Measurements from ENCODE around the gene CDYL. TPM values are rescaled to one million over a fixed set of nuclear protein-coding genes. Genes with fewer than 3 reads are reported as not detected.

The CDYL gene
- polyA plus RNA-seq, 3 donors, result 27.2 to 30.3 (median 27.4) TPM

DNA sequence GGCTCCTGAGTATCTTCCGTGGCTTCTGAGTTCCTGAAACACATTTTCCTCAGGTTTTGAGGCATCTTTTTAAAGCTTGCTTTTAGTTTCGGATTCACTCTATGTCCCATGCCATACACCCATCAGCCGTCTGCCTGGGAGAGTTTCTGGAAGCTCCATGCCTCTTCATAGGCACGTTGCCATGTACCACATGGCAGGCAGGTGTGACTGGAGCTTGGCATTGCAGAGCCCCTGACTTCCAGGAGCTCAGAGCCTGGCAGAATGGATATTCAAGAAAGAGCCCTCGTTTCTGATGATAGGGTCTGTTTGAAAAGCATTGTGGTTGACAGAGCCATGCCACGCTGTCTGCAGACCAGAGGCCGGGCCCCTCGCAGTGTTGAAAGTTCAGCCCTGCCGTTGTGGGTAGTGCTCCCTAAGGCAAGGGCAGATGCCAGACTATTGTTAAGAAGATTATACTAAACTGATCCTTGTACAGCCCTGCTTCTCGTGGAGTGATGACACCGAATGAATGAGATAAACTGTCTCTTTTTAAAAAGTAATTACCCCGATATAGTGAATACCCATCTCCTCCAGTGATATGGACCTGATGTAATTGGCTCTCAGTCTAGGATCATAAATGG lies 127.7 kb downstream of the CDYL start:
- no peak for DNase-seq (ENCODE audit: low read depth in 3 of 3, low spot score in 2 of 3)

DNA sequence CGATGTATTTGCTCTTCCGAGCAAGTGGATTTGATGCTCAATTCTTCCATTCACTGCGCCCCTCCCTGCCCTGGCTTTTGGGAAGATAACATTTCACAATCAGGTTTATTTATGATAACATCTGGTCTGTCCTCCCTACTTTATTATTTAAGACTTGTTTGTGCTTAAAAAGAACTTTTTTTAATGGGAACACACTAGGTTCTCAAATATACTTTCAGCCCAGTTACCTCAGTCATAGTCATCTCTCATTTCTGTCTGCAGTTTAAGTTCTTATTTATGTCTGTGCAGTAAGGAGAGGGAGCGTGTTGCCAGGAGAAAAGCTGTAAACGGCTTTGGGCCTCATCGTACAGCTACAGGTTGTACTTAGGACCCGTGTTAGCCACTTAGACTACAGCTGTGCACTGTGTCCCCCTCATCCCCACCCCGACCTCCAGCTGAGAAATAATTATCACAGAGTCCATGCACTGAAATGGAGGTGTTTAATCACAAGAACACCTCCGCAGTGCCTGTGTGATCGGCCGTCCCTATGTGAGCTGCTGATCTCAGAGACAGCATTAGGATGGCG lies 128.3 kb downstream of the CDYL start:
- DNase-seq (ENCODE audit: low read depth in 3 of 3, low spot score in 2 of 3), result no peak

- no peak for DNase-seq (ENCODE audit: low read depth in 3 of 3, low spot score in 2 of 3)
Observed at GRCh38 chr6:4905826-4906225, 129.6 kb downstream of the CDYL start.

- no peak for DNase-seq (ENCODE audit: low read depth in 3 of 3, low spot score in 2 of 3)
Observed at GRCh38 chr6:4906293-4907276, 130.4 kb downstream of the CDYL start.

DNA sequence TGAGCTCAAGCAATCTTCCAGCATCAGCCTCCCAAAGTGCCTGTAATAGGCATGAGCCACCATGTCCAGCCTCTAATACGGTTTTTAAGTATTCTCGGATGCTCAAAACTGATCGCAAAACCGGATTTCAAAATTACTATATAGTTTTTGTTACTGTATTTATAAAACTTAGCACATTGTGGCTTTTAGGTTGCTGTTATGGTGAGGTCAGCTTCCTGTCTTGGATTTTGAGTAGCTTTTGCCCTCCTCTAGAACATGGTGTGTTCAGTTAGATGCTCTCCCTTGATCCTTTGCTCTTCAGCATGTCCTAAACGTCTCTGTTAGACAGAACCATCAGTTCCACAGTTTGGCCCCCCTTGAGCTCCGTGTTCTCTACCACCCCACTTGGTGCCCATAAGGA lies 131.4 kb downstream of the CDYL start:
- no peak for DNase-seq (ENCODE audit: low read depth in 3 of 3, low spot score in 2 of 3)

DNA sequence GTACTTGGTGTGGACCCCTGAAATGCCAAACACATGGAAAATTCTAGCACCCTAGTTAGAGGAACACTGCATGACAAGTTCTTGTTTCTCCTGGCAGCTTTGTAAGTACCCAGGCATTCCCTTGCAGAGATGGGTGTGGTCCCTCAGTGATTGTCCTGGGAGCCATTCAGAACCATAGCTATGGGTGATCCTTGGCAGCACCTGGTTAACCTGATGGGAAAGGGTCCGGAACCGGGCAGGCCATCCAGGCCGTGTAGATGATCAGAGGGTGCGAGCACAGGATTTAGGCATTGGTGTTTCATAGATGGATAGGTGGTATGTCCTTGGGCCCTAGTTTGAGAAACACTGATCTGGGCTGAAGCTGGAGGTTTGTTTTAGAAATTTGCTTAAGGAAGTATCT lies 131.9 kb downstream of the CDYL start:
- no peak for DNase-seq (ENCODE audit: low read depth in 3 of 3, low spot score in 2 of 3)

GRCh38 chr6:4909063-4909706 lies 133.0 kb downstream of the CDYL start:
- no peak for DNase-seq (ENCODE audit: low read depth in 3 of 3, low spot score in 2 of 3)

- DNase-seq (ENCODE audit: low read depth in 3 of 3, low spot score in 2 of 3), result no peak
Observed at GRCh38 chr6:4910037-4910760, 134.0 kb downstream of the CDYL start.

GRCh38 chr6:4912559-4912958 lies 136.4 kb downstream of the CDYL start:
- DNase-seq (ENCODE audit: low read depth in 3 of 3, low spot score in 2 of 3), result no peak

DNA sequence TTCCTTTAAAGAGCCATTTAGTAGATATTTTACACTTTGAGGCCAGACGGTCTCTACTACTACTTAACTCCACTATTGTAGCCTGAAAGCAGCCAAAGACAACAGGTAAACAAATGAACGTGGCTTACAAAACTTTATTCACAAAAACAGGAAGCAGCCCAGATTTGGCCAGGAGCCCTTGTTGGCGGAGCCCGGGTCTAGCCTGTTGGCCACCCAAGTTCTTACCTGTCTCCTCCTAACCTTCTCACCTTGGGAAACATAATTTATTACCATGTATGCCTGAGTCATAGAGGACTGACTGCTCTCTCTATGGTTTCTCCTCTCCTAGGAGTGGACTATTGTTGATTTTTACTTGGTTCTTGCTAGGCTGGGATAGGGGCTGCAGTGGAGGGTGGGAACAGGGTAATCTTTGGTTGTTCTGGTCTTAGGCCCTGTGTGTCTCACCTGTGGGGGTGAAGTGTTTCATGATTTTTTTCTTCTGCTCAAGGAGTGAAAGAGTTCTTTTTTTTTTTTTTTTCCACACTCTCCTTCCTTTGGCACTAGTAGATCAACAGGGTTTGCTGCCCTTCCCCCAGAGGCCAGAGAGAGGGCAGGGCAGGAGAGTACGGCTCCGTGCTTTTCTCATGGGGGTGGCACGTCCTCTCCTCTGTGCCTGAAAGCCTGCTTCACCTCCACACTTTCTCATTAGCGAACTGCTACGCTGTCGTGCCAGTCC lies 137.7 kb downstream of the CDYL start:
- DNase-seq (ENCODE audit: low read depth in 3 of 3, low spot score in 2 of 3), result no peak

DNA sequence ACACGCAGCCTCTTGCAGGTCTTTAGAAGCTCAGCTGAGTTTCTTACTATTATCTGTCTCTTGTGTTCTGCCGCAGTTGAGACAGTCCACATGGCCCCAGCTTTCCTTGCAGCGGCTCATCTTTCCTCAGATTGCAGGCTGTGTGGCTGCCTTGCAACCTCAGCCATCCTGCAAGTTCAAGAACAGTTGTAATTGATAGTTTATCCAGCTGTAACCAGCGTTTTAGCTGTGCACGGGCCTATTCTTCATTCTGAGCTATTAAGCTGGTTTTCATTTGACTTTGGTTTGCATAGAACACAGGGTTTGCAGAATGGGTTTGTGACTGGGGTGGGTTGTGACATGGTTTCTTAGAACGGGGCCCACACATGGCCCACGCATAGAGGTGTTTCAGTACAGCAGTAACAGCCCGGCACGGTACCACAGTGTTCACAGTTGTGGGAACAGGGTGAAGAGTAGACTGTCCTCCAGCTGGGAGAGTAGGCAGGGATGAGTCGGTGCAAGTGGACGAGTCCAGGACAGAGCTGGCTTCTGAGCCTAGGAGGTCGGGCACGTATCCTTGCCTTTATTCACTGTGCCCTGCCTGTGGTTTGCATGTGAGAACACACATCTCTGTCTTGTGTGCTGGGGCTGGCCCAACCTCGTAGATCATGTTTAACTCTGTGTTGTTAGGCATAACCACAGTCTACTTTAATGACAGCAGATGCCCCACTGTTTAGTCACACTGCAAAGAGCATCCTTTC lies 138.4 kb downstream of the CDYL start:
- DNase-seq (ENCODE audit: low read depth in 3 of 3, low spot score in 2 of 3), result peak in 1 of 3 donors; percentile 61

DNA sequence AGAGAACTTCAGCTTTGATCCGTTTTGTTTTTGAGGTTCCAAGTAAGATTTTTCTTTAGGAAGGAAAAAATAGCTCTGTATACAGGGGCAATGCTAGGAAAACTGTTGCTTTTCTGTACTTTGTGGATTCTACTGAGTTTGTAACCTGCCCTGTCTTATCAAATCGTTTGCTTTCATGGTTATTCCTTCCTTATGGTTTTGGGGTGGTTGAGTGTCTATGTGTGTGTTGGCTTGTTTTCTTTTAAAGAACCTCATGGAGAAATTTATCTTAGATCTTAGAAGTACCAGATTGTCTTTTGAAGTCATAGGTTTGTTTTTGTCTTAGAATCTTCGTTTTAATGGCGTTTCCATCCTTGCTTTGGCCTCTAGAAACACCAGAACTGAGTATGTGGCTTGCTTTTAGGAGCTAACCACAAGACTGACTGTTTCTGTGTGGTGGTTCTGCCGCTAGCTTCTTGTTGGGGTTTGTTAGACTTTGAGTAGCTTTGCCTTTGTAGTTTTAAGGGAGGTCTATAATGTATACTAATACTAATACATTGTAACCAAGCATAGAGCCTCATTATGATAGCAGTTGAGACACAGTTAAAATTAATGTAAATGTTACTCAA lies 140.9 kb downstream of the CDYL start:
- no peak for DNase-seq (ENCODE audit: low read depth in 3 of 3, low spot score in 2 of 3)

GRCh38 chr6:4920914-4921410 lies 144.8 kb downstream of the CDYL start:
- no peak for DNase-seq (ENCODE audit: low read depth in 3 of 3, low spot score in 2 of 3)

DNA sequence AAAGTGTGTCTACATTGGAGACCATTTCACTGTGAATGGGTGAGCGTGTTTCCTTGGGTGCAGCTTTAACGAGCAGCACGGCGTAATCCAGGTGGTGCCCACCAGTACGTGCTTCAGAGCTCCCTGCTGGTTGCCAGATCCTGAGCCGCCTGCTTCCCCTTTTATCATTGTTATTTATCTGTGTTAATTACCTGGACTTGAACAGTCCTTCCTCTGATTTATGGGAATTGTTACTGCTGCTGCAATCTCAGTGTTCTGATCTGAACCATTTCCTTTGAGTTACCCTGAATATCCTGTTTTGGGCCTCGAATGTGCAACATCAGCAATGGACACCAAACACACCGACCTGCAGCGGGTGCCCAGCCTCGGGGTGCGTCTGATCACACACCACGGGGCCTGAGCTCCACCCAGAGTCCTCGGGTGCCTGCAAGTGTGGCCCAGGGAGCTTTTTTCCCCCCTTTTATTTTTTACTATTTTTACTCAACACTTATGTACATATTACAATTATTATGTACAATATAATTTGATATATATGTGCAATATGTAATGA lies 146.4 kb downstream of the CDYL start:
- no peak for DNase-seq (ENCODE audit: low read depth in 3 of 3, low spot score in 2 of 3)

DNA sequence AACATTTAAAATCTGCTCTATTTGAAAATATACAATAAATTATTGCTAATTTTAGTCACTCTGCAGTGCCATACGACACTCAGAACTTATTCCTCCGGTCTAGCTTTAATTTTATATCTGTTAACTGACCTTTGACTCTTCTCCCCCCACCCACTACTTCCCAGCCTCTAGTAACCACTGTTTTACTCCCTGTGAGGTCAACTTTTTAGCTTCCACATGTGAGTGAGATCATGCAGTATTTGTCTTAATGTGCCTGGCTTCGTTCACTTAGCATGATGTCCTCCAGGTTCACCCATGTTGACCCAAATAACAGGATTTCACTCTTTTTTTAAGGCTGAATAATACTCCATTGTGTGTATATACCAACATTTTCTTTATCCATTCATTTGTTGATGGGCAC lies 146.9 kb downstream of the CDYL start:
- DNase-seq (ENCODE audit: low read depth in 3 of 3, low spot score in 2 of 3), result no peak

DNA sequence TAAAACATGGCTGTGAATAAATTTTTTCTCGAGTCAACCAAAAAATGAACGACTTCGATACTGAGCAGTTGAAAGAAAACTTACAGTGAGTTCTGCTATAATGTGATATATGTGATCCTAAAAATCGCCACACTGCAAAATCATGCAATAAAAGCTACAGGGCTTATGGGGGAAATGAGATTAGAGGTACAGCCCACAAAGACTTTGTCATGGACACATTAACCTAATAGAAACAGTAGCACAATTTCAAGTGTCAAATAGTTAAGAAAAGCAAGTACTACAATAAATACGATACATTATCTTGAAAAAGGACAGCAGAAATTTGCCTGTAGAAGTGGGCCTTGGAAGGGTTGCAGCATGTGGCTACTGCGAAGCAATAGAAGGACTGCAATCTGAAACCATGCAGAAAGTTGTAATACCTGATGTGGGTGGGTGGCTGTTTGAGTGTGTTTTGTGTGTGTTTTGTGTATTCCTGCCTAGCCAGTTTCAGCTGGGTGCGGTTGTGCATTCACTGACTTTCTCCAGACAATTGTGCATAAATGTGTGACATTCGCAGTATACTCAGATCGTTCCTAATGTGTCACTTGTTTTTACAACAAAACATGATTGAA lies 148.6 kb downstream of the CDYL start:
- no peak for DNase-seq (ENCODE audit: low read depth in 3 of 3, low spot score in 2 of 3)

DNA sequence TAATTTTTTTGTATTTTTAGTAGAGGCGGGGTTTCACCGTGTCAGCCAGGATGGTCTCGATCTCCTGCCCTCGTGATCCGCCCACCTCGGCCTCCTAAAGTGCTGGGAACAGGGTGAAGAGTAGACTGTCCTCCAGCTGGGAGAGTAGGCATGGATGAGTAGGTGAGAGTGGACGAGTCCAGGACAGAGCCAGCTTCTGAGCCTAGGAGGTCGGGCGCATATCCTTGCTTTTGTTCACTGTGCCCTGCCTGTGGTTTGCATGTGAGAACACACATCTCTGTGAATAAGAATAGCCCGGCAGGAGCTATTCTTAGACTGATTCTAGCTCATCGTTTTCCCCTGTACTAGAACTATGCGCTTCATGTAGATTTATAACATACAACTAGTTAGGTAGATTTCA lies 149.4 kb downstream of the CDYL start:
- no peak for DNase-seq (ENCODE audit: low read depth in 3 of 3, low spot score in 2 of 3)

GRCh38 chr6:4928426-4928825 lies 152.2 kb downstream of the CDYL start:
- DNase-seq (ENCODE audit: low read depth in 3 of 3, low spot score in 2 of 3), result no peak

Measured in right renal cortex interstitium (tissue), 3 donors.